Mucosa of rectum (tissue), 2 donors: ENCODE data around the gene SYNE4.
A peak's percentile ranks its signal among the peaks of the same experiment; 100 is the strongest.

Experiments
- H3K27ac ChIP-seq, 2 donors: one replicate each; pipeline ENCODE4 v1.7.0; 2013; ENCODE audit warnings: inconsistent platforms in 2 of 2, low read depth in 2 of 2, low read length in 2 of 2
- H3K27me3 ChIP-seq, 2 donors: one replicate each; pipeline ENCODE4 v1.7.0; 2013; ENCODE audit warnings: low read length in 2 of 2; ENCODE audit not compliant: control insufficient read depth in 2 of 2, insufficient read depth in 2 of 2
- H3K36me3 ChIP-seq, 2 donors: one replicate each; pipeline ENCODE4 v1.7.0; 2013; ENCODE audit warnings: low read length in 2 of 2; ENCODE audit not compliant: control insufficient read depth in 2 of 2, insufficient read depth in 2 of 2
- H3K4me1 ChIP-seq, 2 donors: one replicate each; pipeline ENCODE4 v1.7.0; 2013; ENCODE audit warnings: low read length in 2 of 2, mild to moderate bottlenecking in 1 of 2; ENCODE audit not compliant: control insufficient read depth in 2 of 2, insufficient read depth in 2 of 2
- H3K4me3 ChIP-seq, 2 donors: one replicate each; pipeline ENCODE4 v1.7.0; 2013; ENCODE audit warnings: low read length in 2 of 2
- H3K9ac ChIP-seq, 2 donors: one replicate each; pipeline ENCODE4 v1.7.0; 2013; ENCODE audit warnings: low read length in 2 of 2, low read depth in 1 of 2, mild to moderate bottlenecking in 1 of 2
- H3K9me3 ChIP-seq, 2 donors: one replicate each; pipeline ENCODE4 v1.7.0; 2013; ENCODE audit warnings: low read length in 2 of 2; ENCODE audit not compliant: control insufficient read depth in 2 of 2
- donor health status: healthy.
- donor health status: Normal muscosa, but diverticular disease.

Gene SYNE4, protein sequence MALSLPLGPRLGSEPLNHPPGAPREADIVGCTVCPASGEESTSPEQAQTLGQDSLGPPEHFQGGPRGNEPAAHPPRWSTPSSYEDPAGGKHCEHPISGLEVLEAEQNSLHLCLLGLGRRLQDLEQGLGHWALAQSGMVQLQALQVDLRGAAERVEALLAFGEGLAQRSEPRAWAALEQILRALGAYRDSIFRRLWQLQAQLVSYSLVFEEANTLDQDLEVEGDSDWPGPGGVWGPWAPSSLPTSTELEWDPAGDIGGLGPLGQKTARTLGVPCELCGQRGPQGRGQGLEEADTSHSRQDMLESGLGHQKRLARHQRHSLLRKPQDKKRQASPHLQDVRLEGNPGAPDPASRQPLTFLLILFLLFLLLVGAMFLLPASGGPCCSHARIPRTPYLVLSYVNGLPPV

DNA sequence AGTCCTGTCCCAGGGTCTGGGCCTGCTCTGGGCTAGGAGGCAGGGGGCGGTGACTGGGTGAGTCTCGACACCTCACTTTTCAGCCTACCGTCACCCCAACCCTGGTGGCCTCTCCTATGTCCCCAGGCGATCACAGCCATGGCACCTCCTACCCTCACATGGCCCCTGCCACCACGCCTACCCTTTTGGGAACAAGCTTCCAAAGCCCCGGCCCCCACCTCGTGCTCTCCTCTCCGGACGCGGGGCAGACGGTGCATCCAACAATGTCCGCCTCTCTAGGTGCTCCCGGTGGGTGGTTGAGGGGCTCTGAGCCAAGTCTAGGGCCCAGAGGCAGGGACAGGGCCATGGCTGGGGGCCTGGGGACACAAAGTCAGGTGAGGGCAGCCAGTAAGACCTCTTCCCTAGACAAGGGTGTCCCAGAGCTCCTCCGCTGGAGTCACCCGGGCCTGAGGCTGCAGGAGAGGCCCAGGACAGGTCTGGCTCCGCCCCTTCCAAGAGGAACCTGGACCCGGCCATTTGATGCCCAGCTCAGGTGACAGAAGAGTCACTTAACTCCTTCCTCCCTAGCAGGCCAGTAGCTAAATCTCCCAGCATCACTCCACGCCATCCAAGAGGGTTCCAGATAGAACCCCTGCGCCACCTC lies at the start of gene SYNE4:
Gene SYNE4 (minus strand): TSS at position 478 of the 643 bp plus-strand sequence. CDS start 132 bp downstream, at position 346.
- Histone ChIP-seq H3K9me3 (no peaks in the 10 kb centered on the region), H3K4me3 (peak within 1 kb of the TSS; percentile 56 to 62), H3K9ac (peak within 1 kb of the TSS; percentile 57 to 63), H3K4me1 (peaks cover 14% of the 10 kb centered on the region in 2 donors), H3K27me3 (no peaks in the 10 kb centered on the region), H3K27ac (peak within 1 kb of the TSS in 1 of 2 donors; percentile 9), H3K36me3 (no peaks in the 10 kb centered on the region)

DNA sequence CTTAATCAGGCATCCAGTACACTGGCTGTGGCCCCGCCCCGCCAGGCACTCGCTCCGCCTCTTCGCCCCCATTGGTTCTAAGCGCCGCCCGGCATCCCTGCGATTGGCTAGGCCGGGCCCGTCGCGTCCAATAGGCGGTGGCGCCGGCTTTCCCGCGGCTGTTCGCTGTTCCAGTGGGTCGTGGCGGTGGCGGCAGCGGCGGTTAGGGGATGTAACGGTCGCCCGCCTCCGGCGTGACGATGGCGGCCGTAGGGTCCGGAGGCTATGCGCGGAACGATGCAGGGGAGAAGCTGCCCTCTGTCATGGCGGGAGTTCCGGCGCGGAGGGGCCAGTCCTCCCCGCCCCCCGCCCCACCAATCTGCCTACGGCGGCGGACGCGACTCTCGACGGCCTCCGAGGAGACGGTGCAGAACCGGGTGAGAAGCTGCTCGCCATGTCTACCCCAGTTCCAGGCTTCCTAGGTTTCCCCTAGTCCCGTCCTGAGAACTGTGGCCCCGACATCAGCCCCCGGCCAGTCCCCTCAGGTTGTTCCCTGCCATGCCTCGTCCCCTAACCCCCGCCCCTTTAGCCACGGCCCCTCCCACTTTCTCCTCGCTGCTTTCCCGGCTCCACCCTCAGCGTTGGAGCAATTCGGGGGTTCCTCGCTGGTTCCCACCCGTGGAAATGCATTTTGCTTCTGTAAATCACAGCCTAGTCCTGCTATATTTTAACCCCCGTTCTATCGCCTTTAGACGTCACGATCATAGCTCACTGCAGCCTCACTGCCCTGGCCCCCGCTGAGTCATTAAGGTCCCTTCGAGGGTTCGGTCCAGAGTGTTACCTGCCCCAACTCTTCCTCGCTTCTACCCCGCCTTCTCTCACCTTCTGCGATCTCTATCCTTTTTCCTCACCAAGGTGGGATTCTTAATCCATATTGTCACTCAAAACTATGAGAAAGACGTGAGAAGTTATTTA lies 46.4 kb upstream of the SYNE4 start, which contains the start of gene WDR62:
Gene WDR62 (plus strand): TSS at position 165 of the 954 bp plus-strand sequence. CDS start 75 bp downstream, at position 240.
- Histone ChIP-seq H3K36me3 (no peaks in the 10 kb centered on the region), H3K4me3 (peak within 1 kb of the TSS; percentile 84), H3K27ac (peak within 1 kb of the TSS; percentile 97 to 98), H3K4me1 (peaks cover 6 to 12% of the 10 kb centered on the region in 2 donors), H3K9ac (peak within 1 kb of the TSS; percentile 80 to 82), H3K9me3 (no peaks in the 10 kb centered on the region), H3K27me3 (no peaks in the 10 kb centered on the region)

DNA sequence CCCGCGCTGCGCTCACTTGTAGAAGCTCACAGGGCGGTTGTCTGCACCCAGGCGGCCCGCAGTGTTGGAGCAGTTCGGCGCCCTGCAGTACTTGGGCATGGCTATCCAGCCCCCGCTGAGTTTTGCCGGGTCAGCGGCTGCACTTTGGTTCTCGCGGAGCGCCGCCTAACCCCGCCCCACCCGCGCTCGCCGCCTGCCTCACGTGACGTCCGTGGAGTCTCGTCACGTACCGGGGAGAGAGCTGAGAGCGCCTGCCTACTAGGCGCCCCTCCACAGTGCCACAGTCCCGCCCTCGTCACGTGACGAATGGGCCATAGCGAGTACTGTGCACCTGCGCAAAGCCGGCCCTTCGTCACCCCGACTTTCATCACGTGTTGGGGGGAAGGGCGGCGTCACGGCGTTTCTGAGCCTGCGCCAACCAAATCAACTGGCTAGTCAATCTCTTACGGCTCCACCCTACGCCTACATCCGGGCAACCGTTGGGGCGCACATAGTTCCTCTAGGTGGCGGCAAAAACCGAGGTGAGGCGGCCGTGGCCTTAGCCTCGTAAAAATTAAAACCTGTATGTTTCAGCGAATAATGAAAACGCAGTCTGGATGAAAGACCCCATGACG lies 45.6 kb upstream of the SYNE4 start, which contains the start of gene THAP8:
Gene THAP8 (minus strand): TSS at position 167 of the 614 bp plus-strand sequence. CDS start 68 bp downstream, at position 99.
- Histone ChIP-seq H3K27me3 (no peaks in the 10 kb centered on the region), H3K4me3 (peak within 1 kb of the TSS; percentile 84), H3K27ac (peak within 1 kb of the TSS; percentile 97 to 98), H3K36me3 (no peaks in the 10 kb centered on the region), H3K9me3 (no peaks in the 10 kb centered on the region), H3K9ac (peak within 1 kb of the TSS; percentile 80 to 82), H3K4me1 (peaks cover 6 to 12% of the 10 kb centered on the region in 2 donors)

DNA sequence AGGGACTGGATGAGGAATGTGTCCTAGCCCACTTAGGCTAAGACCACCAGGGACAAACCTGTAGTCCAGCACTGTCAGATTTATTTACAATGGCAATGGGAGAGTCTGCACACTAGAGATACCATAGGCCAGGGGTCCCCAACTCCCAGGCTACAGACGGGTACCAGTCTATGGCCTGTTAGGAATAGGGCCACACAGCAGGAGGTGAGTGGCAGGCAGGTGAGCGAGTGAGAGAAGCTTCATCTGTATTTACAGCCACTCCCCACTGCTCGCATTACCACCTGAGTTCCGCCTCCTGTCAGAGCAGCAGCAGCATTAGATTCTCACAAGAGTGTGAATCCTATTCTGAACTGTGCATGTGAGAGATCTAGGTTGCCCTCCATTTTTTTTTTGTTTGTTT lies 43.0 kb upstream of the SYNE4 start:
- H3K27me3 ChIP-seq = no peaks in the 10 kb centered on the region
- no peak overlapping the region for H3K9ac ChIP-seq
- no peak overlapping the region for H3K4me3 ChIP-seq
- H3K27ac ChIP-seq = no peak overlapping the region
- no peaks in the 10 kb centered on the region for H3K9me3 ChIP-seq
- no peaks in the 10 kb centered on the region for H3K36me3 ChIP-seq
- peaks cover 6 to 12% of the 10 kb centered on the region in 2 donors for H3K4me1 ChIP-seq

DNA sequence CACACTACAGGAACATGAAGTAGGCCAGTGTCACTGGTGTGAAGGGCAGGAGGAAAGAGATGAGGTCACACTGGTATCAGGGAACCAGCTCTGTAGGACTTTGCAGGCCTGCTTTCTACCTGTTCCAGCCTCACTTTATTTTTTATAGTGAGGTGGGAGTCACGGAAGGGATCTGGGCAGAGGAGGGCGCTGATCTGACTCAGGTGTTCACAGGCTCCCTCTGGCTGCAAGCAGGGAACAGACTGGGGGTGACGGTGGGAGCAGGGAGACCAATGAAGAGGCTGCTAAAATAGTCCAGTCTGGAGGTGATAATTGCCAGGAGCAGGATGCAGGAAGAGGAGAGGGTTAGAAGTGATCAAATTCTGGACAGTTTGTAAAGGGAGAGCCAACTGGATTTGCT lies 42.6 kb upstream of the SYNE4 start:
- Histone ChIP-seq H3K27ac (no peak overlapping the region), H3K9me3 (no peaks in the 10 kb centered on the region), H3K36me3 (no peaks in the 10 kb centered on the region), H3K4me1 (peaks cover 6 to 12% of the 10 kb centered on the region in 2 donors), H3K4me3 (no peak overlapping the region), H3K27me3 (no peaks in the 10 kb centered on the region), H3K9ac (no peak overlapping the region)

DNA sequence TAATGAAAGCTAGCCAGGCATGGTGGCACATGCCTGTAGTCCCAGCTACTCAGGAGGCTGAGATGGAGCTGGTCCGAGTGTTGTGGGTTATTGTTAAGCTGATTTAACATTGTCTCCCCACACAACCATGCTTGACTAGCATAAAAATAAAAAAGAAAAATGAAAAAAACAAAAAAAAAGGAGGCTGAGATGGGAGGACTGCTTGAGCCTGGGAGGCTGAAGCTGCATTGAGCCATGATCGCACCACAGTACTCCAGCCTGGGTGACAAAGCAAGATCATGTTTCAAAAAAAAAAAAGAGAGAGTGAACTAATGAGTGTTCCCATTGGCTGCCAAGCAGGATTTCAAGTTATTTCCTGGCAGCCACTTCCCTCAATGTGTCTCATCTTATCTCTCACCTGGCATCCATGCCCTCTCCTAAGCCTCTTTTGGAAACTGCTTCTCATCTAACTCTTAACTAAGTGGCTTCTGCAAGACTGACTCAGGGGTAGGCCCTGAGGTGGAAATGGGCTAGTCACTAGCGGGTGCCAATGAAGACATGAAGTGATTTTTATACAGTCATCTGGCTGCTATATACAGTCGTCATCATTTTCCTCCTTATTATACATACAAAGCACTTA lies 40.6 kb upstream of the SYNE4 start:
- H3K27ac ChIP-seq = no peak overlapping the region
- no peaks in the 10 kb centered on the region for H3K27me3 ChIP-seq
- H3K4me3 ChIP-seq = no peak overlapping the region
- H3K9me3 ChIP-seq = no peaks in the 10 kb centered on the region
- H3K4me1 ChIP-seq = peaks cover 3 to 4% of the 10 kb centered on the region in 2 donors
- no peaks in the 10 kb centered on the region for H3K36me3 ChIP-seq
- H3K9ac ChIP-seq = no peak overlapping the region

DNA sequence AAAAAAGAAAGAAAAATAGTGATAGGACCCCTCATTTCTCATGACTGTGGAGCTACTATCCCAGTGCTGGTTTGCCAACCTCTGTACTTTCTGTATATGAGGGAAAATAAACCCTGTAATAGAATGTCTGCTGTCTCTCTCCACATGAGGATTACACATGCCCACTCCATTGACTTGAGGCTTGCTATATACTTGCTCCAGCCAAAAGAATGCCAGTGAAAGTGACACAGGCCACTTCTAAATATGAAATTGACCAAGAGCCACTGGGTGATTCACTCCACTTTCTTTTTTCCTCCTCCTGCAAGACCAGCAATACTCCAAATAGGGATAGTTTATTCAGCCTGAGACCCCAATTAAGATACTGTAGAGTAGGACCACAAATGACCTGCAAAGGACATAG lies 39.2 kb upstream of the SYNE4 start:
- H3K9ac ChIP-seq = no peak overlapping the region
- no peaks in the 10 kb centered on the region for H3K9me3 ChIP-seq
- H3K36me3 ChIP-seq = no peaks in the 10 kb centered on the region
- peaks cover 0 to under 1% of the 10 kb centered on the region in 2 donors for H3K4me1 ChIP-seq
- H3K4me3 ChIP-seq = no peak overlapping the region
- no peak overlapping the region for H3K27ac ChIP-seq
- H3K27me3 ChIP-seq = no peaks in the 10 kb centered on the region

DNA sequence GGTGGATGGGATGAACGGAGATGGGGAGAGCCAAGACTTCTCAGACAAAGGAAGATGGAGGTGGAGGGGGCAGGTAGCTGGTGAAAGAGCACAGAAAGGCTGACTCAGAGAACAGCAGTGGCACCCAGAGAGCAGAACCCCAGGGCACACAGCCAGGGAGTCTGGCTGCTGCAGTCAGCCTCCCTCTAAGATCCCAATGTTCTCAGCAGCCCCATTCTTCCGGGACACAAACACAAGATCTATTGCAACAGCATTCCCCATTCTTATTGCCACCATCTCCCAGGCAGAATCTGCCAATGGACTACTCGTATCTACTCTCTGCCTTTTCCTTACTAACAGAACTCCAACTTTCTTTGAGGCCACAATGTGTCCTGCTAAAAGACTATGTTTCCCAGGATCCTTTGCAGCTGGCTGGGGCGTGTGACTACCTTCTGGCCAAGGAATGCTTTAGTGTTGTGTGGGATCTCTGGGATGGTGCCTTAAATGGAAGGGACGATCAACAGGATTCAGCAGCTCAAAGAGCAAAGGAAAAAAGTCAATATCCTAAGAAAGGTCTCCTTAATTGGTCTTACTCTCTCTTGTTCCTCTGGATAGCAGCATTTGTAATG lies 37.9 kb upstream of the SYNE4 start:
- Histone ChIP-seq H3K4me3 (no peak overlapping the region), H3K27ac (no peak overlapping the region), H3K9me3 (no peaks in the 10 kb centered on the region), H3K27me3 (no peaks in the 10 kb centered on the region), H3K4me1 (no peaks in the 10 kb centered on the region), H3K36me3 (no peaks in the 10 kb centered on the region), H3K9ac (no peak overlapping the region)

DNA sequence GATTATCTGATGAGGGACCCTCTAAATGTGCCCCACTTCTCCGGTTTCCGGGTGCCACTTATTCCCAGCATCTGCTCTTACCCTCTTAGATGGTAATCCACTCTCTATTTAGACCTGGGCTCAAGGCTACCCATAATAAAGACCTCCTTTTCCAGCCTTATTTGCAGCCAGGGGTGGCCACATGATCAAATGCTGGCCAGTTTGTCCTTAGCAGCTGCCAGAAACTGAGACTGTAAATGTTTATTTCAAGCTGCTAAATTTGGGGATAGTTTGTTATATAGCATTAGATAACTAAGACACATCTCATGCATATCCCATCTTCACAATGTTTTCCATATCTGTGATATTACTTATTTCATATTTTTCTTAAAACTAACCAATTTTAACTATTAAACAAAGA lies 35.3 kb upstream of the SYNE4 start:
- H3K4me3 ChIP-seq = no peak overlapping the region
- no peaks in the 10 kb centered on the region for H3K9me3 ChIP-seq
- H3K36me3 ChIP-seq = no peaks in the 10 kb centered on the region
- H3K4me1 ChIP-seq = no peaks in the 10 kb centered on the region
- H3K27ac ChIP-seq = no peak overlapping the region
- no peaks in the 10 kb centered on the region for H3K27me3 ChIP-seq
- H3K9ac ChIP-seq = no peak overlapping the region
